GM12878 (cell line): ENCODE results near the gene ACRBP. TPM values are rescaled to one million over a fixed set of nuclear protein-coding genes. Genes with fewer than 3 reads are reported as not detected.

Experiments used
- ATAC-seq: fragments of 200-7000 bp; cut with Tn5 transposase; 3 replicates; pipeline ENCODE4 v1.9.1; 2020; ENCODE audit warnings: mild to moderate bottlenecking, moderate library complexity
- BruUV-seq: library from RNA; stranded (reverse); fragments of 400-500 nt; replicated peaks from 2 replicates; lab custom pipeline; 2021; lab: Mats Ljungman, UMichigan
- CTCF ChIA-PET: fragments of 300-600 bp; sonication (Branson Sonifier 250); formaldehyde crosslinking; extraction: SDS; loops from one replicate; lab custom pipeline; 2021; ENCODE audit warnings: inconsistent platforms; lab: Yijun Ruan, JAX
- POLR2A ChIA-PET: fragments of 350-600 bp; formaldehyde crosslinking; extraction: SDS; loops from one replicate; lab custom pipeline; 2021; ENCODE audit warnings: inconsistent platforms; lab: Charles Lee
- RAD21 ChIA-PET: fragments of 300-600 bp; sonication (Branson Sonifier 250); formaldehyde crosslinking; loops from one replicate; lab custom pipeline; 2023; ENCODE audit warnings: antibody characterized with exemption; ENCODE audit not compliant: unreplicated experiment; lab: Charles Lee
- SMC1A ChIA-PET: fragments of 300-600 bp; sonication (Branson Sonifier 250); formaldehyde crosslinking; loops from one replicate; lab custom pipeline; 2023; ENCODE audit not compliant: unreplicated experiment, uncharacterized antibody; lab: Charles Lee
- DNase-seq: peaks from one replicate; pipeline ENCODE4 v3.0.0-alpha.2; 2011; ENCODE audit warnings: low read depth, low spot score
- FAIRE-seq: peaks from 3 replicates; lab custom pipeline; 2011; peaks lifted over from hg19 to GRCh38; lab: Jason Lieb, UNC
- H2AFZ ChIP-seq: 2 replicates; pipeline ENCODE4 v1.6.0; 2011; ENCODE audit warnings: low read depth, low read length, control low read depth; ENCODE audit not compliant: control insufficient read depth
- H3K27ac ChIP-seq: 2 replicates; pipeline ENCODE4 v1.5.1; 2011; ENCODE audit warnings: control low read depth; ENCODE audit not compliant: control insufficient read depth, insufficient read depth
- H3K27me3 ChIP-seq, 2 experiments: replicated peaks in 1 of 2; 2 replicates each; pipeline versions ENCODE4 v1.6.0 to v1.6.1; 2011; ENCODE audit warnings: low read length in 1 of 2; ENCODE audit not compliant: control insufficient read depth in 2 of 2, insufficient read depth in 2 of 2
- H3K36me3 ChIP-seq, 2 experiments: 2 replicates each; pipeline ENCODE4 v1.5.1; 2011; ENCODE audit warnings: low read length in 1 of 2; ENCODE audit not compliant: control insufficient read depth in 2 of 2, insufficient read depth in 2 of 2
- H3K4me1 ChIP-seq: 2 replicates; pipeline ENCODE4 v1.6.1; 2011; ENCODE audit warnings: mild to moderate bottlenecking, low read length, moderate library complexity, mixed read lengths; ENCODE audit not compliant: control insufficient read depth, insufficient read depth
- H3K4me2 ChIP-seq: 2 replicates; pipeline ENCODE4 v1.6.0; 2011; ENCODE audit warnings: control low read depth; ENCODE audit not compliant: control insufficient read depth, insufficient read depth
- H3K4me3 ChIP-seq: fragments of 200-600 bp; sonication (generic); 2 replicates; pipeline ENCODE4 v1.5.1; 2016
- H3K79me2 ChIP-seq: 2 replicates; pipeline ENCODE4 v1.6.0; 2011; ENCODE audit warnings: low read length; ENCODE audit not compliant: control insufficient read depth, insufficient read depth
- H3K9ac ChIP-seq: 2 replicates; pipeline ENCODE4 v1.8.0; 2011; ENCODE audit warnings: low read length, control low read depth, mixed read lengths; ENCODE audit not compliant: control insufficient read depth, insufficient read depth
- H3K9me3 ChIP-seq: replicated peaks from 3 replicates; pipeline ENCODE4 v1.5.1; 2011; ENCODE audit warnings: mild to moderate bottlenecking, low read length; ENCODE audit not compliant: control insufficient read depth, insufficient read depth
- H4K20me1 ChIP-seq: 2 replicates; pipeline ENCODE4 v1.6.0; 2011; ENCODE audit not compliant: control insufficient read depth, insufficient read depth
- CHD2 ChIP-seq: IDR thresholded peaks from 2 replicates; pipeline ENCODE4 v1.6.1; 2011; ENCODE audit warnings: low read depth, low read length, improper control_type of control experiment, borderline replicate concordance
- KAT2A ChIP-seq: conservative IDR thresholded peaks from 2 replicates; pipeline ENCODE4 v1.6.1; 2011; ENCODE audit warnings: low read depth, low read length; ENCODE audit not compliant: control insufficient read depth
- MTA2 ChIP-seq: fragments of 450-650 bp; IDR thresholded peaks from 2 replicates; pipeline ENCODE4 v1.6.1; 2016; ENCODE audit warnings: low read depth, mild to moderate bottlenecking, moderate library complexity
- NR2F1 ChIP-seq: fragments of 450-650 bp; conservative IDR thresholded peaks from 2 replicates; pipeline ENCODE4 v1.6.1; 2017; ENCODE audit warnings: mild to moderate bottlenecking
- RB1 ChIP-seq: fragments of 450-650 bp; formaldehyde crosslinking; IDR thresholded peaks from 2 replicates; pipeline ENCODE4 v1.6.1; 2017; ENCODE audit warnings: mild to moderate bottlenecking, borderline replicate concordance
- RCOR1 ChIP-seq: conservative IDR thresholded peaks from 2 replicates; pipeline ENCODE4 v1.6.1; 2012; ENCODE audit warnings: low read depth, low read length, improper control_type of control experiment
- SIN3A ChIP-seq: IDR thresholded peaks from 2 replicates; pipeline ENCODE4 v1.6.1; 2012; ENCODE audit warnings: low read depth, low read length, improper control_type of control experiment
- SMAD1 ChIP-seq: fragments of 450-650 bp; IDR thresholded peaks from 2 replicates; pipeline ENCODE4 v1.6.1; 2018; ENCODE audit warnings: mild to moderate bottlenecking, low read depth; ENCODE audit not compliant: partially characterized antibody
- TCF3 ChIP-seq: IDR thresholded peaks from 2 replicates; pipeline ENCODE4 v1.6.1; 2012; ENCODE audit warnings: low read depth, mild to moderate bottlenecking, low read length, borderline replicate concordance; ENCODE audit not compliant: insufficient read depth
- WGBS: methylation state at CpG from one replicate; pipeline ENCODE4 v1.1.6; 2016; ENCODE audit warnings: low lambda C conversion rate; ENCODE audit not compliant: insufficient replicate concordance, insufficient coverage; ENCODE audit errors: missing lambda C conversion rate; 5-methylcytosine and 5-hydroxymethylcytosine counted together
- in situ Hi-C: fragments of 300-500 bp; cut with MboI; formaldehyde crosslinking; loops from 9 replicates; pipeline ENCODE4 v1.14.3; 2018; ENCODE audit warnings: mixed read lengths
- intact Hi-C: fragments of 100-400 bp; cut with micrococcal nuclease; formaldehyde crosslinking; loops from one replicate; pipeline ENCODE4 v1.14.2; 2022; ENCODE audit not compliant: unreplicated experiment
- polyA plus RNA-seq, 11 experiments: library from polyadenylated mRNA; depleted of rRNA in 4 of 11; unstranded in 6 of 11; stranded (reverse) in 5 of 11; fragments of >200 nt; fragmentation: Nextera tagmentation in 4 of 11; fragmentation: Illumina TruSeq in 1 of 11; extraction: Ambion mirVana in 4 of 11; extraction: Trizol in 1 of 11; gene quantifications; 1 replicate in 1 of 11; 2 replicates in 10 of 11; pipeline versions ENCODE4 v1.2.1 to v1.2.3, GENCODE V29; 2011 to 2016; ENCODE audit warnings: inconsistent platforms in 2 of 11, missing spikeins in 2 of 11, low read depth in 1 of 11
- total RNA-seq, 4 experiments: library from RNA; depleted of rRNA in 3 of 4; stranded (reverse); fragments of >200 nt in 3 of 4; fragmentation: Illumina TruSeq in 1 of 4; extraction: Trizol in 1 of 4; gene quantifications; 2 replicates each; pipeline versions ENCODE4 v1.2.1 to v1.2.3, GENCODE V29; 2013 to 2021
- TF ChIP-seq, protein P1 (sequence below): fragments of 150-350 bp; IDR thresholded peaks from 2 replicates; pipeline ENCODE4 v1.6.1; 2016; ENCODE audit warnings: low read depth, low read length

Gene ACRBP
- total and polyA plus RNA-seq, 10 of the 15 experiments (the other 5 are each of a cell fraction or from before 2014, with no cell fraction given) = 0.54 to 1.4 (median 0.87) TPM

- ChIA-PET POLR2A (no interaction called here), RAD21 (no interaction called here), SMC1A (interaction anchor here (1.5 kb wide), 1 partner anchor 46 kb away, joined by 3 read pairs; no protein-coding TSS in a partner anchor), CTCF (no interaction called here)
- intact Hi-C loops (no loop called here), in situ Hi-C loops (no loop called here)
- Histone ChIP-seq H3K4me2 (no peak overlapping the region), H3K27me3 (no peaks in the 10 kb centered on the region), H4K20me1 (no peaks in the 10 kb centered on the region), H3K4me3 (no peak overlapping the region), H3K36me3 (peaks cover 0 to 10% of the 10 kb centered on the region in 2 experiments), H3K9ac (no peak overlapping the region), H3K27ac (no peak overlapping the region), H2AFZ (no peak overlapping the region), H3K9me3 (peaks cover 3% of the 10 kb centered on the region; the same call in 2 of the 3 replicates), H3K4me1 (no peaks in the 10 kb centered on the region), H3K79me2 (no peaks in the 10 kb centered on the region)
- BruUV-seq = no TSS peak
- DNase-seq (no peak), ATAC-seq (no peak), FAIRE-seq (no peak)
- WGBS = 86% methylated on average over 8 of the region's 8 CpGs
- no peak for TF ChIP-seq NR2F1
- no peak for TF ChIP-seq TCF3
- no peak for TF ChIP-seq SIN3A
- no peak for TF ChIP-seq RB1
- no peak for TF ChIP-seq MTA2
- TF ChIP-seq CHD2 = no peak
- TF ChIP-seq, protein P1, sequence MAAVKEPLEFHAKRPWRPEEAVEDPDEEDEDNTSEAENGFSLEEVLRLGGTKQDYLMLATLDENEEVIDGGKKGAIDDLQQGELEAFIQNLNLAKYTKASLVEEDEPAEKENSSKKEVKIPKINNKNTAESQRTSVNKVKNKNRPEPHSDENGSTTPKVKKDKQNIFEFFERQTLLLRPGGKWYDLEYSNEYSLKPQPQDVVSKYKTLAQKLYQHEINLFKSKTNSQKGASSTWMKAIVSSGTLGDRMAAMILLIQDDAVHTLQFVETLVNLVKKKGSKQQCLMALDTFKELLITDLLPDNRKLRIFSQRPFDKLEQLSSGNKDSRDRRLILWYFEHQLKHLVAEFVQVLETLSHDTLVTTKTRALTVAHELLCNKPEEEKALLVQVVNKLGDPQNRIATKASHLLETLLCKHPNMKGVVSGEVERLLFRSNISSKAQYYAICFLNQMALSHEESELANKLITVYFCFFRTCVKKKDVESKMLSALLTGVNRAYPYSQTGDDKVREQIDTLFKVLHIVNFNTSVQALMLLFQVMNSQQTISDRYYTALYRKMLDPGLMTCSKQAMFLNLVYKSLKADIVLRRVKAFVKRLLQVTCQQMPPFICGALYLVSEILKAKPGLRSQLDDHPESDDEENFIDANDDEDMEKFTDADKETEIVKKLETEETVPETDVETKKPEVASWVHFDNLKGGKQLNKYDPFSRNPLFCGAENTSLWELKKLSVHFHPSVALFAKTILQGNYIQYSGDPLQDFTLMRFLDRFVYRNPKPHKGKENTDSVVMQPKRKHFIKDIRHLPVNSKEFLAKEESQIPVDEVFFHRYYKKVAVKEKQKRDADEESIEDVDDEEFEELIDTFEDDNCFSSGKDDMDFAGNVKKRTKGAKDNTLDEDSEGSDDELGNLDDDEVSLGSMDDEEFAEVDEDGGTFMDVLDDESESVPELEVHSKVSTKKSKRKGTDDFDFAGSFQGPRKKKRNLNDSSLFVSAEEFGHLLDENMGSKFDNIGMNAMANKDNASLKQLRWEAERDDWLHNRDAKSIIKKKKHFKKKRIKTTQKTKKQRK = no peak
- no peak for TF ChIP-seq KAT2A
- TF ChIP-seq SMAD1 = no peak
- TF ChIP-seq RCOR1 = no peak
These were observed 3.6 kb upstream of the ACRBP start for GRCh38 chr12:6650832-6651231.
